CD8-positive, alpha-beta memory T cell (primary cell): ENCODE results near the gene HOXC11. TPM values are rescaled to one million over a fixed set of nuclear protein-coding genes. Genes with fewer than 3 reads are reported as not detected.

Experiments used
- polyA plus RNA-seq: library from polyadenylated mRNA; unstranded; fragments of 300-500 nt; fragmentation: Illumina TruSeq; gene quantifications from one replicate; pipeline ENCODE4 v1.2.3, GENCODE V29; 2021
- total RNA-seq, 2 experiments: library from RNA; stranded (reverse); gene quantifications; one replicate each; pipeline ENCODE4 v1.2.3, GENCODE V29; 2021

Gene HOXC11
- total and polyA plus RNA-seq, 3 experiments from 2014 or later: not detected

Other genes starting within 250 kb of the HOXC11 start
- gene CALCOCO1, start 245.7 kb upstream of the HOXC11 start, total RNA-seq: 10 to 100 TPM; 29.5 to 31.4 TPM
- gene CALCOCO1, start 245.7 kb upstream of the HOXC11 start, polyA plus RNA-seq: 73.9 TPM
- gene CISTR, start 221.1 kb upstream of the HOXC11 start, total RNA-seq: not detected
- not detected for gene CISTR, start 221.1 kb upstream of the HOXC11 start, polyA plus RNA-seq
- gene HOXC13, start 34.3 kb upstream of the HOXC11 start, total RNA-seq: not detected
- gene HOXC13, start 34.3 kb upstream of the HOXC11 start, polyA plus RNA-seq: not detected
- gene HOXC12, start 18.2 kb upstream of the HOXC11 start, total RNA-seq: not detected
- gene HOXC12, start 18.2 kb upstream of the HOXC11 start, polyA plus RNA-seq: not detected
- gene HOTAIR, start 1.8 kb downstream of the HOXC11 start, total RNA-seq: not detected
- gene HOTAIR, start 1.8 kb downstream of the HOXC11 start, polyA plus RNA-seq: not detected
- not detected for gene HOXC10, start 12.0 kb downstream of the HOXC11 start, total RNA-seq
- gene HOXC10, start 12.0 kb downstream of the HOXC11 start, polyA plus RNA-seq: not detected
- gene HOXC9, start 27.0 kb downstream of the HOXC11 start, total RNA-seq: not detected
- not detected for gene HOXC9, start 27.0 kb downstream of the HOXC11 start, polyA plus RNA-seq
- gene HOXC8, start 35.9 kb downstream of the HOXC11 start, total RNA-seq: not detected
- gene HOXC8, start 35.9 kb downstream of the HOXC11 start, polyA plus RNA-seq: not detected
- not detected for gene HOXC6, start 55.3 kb downstream of the HOXC11 start, total RNA-seq
- not detected for gene HOXC6, start 55.3 kb downstream of the HOXC11 start, polyA plus RNA-seq
- not detected for gene HOXC5, start 59.9 kb downstream of the HOXC11 start, total RNA-seq
- not detected for gene HOXC5, start 59.9 kb downstream of the HOXC11 start, polyA plus RNA-seq
- gene HOXC4, start 80.7 kb downstream of the HOXC11 start, total RNA-seq: 1 to 10 TPM; 1.3 to 1.4 TPM
- 0.37 TPM for gene HOXC4, start 80.7 kb downstream of the HOXC11 start, polyA plus RNA-seq
- gene SMUG1, start 215.9 kb downstream of the HOXC11 start, total RNA-seq: 10 to 100 TPM; 23.3 to 25.2 TPM
- 24.1 TPM for gene SMUG1, start 215.9 kb downstream of the HOXC11 start, polyA plus RNA-seq